IMR-90 (cell line): Measurements from ENCODE around the gene SLC44A2. TPM values are rescaled to one million over a fixed set of nuclear protein-coding genes. Genes with fewer than 3 reads are reported as not detected.

ENCODE experiments used
- ATAC-seq: fragments of 200-7000 bp; cut with Tn5 transposase; 2 replicates; pipeline ENCODE4 v1.9.1; 2020; ENCODE audit warnings: low read depth, mild to moderate bottlenecking, moderate library complexity
- BruUV-seq: library from RNA; stranded (reverse); fragments of 400-500 nt; replicated peaks from 2 replicates; lab custom pipeline; 2021; lab: Mats Ljungman, UMichigan
- CTCF ChIA-PET: fragments of 300-600 bp; formaldehyde crosslinking; extraction: SDS; loops from one replicate; lab custom pipeline; 2021; ENCODE audit warnings: antibody characterized with exemption; lab: Yijun Ruan, JAX
- POLR2A ChIA-PET: fragments of 300-600 bp; sonication (Branson Sonifier 250); formaldehyde crosslinking; loops from one replicate; lab custom pipeline; 2022; ENCODE audit warnings: antibody characterized with exemption; ENCODE audit not compliant: unreplicated experiment; lab: Charles Lee
- DNase-seq: peaks from one replicate; pipeline ENCODE4 v3.0.0; 2013
- H2AFZ ChIP-seq: replicated peaks from 2 replicates; pipeline ENCODE3; 2013; ENCODE audit warnings: low read length, mild to moderate bottlenecking; ENCODE audit not compliant: poor library complexity
- H2AK5ac ChIP-seq: 2 replicates; pipeline ENCODE4 v1.6.1; 2013; ENCODE audit warnings: low read depth, low read length, inconsistent platforms
- H2AK9ac ChIP-seq: replicated peaks from 2 replicates; pipeline ENCODE3; 2013; ENCODE audit warnings: mild to moderate bottlenecking, low read depth, low read length, moderate library complexity; ENCODE audit not compliant: poor library complexity
- H2BK120ac ChIP-seq: 2 replicates; pipeline ENCODE4 v1.6.1; 2013; ENCODE audit warnings: low read depth, low read length, inconsistent platforms
- H2BK15ac ChIP-seq: 3 replicates; pipeline ENCODE4 v1.6.1; 2013; ENCODE audit warnings: low read depth, low read length, inconsistent platforms
- H2BK20ac ChIP-seq: 2 replicates; pipeline ENCODE4 v1.6.1; 2013; ENCODE audit warnings: low read depth, mild to moderate bottlenecking, inconsistent platforms, low read length, moderate library complexity
- H2BK5ac ChIP-seq: 2 replicates; pipeline ENCODE4 v1.6.1; 2013; ENCODE audit warnings: mild to moderate bottlenecking, low read depth, low read length, inconsistent platforms; ENCODE audit not compliant: poor library complexity, severe bottlenecking
- H3K14ac ChIP-seq: replicated peaks from 2 replicates; pipeline ENCODE4 v1.6.1; 2013; ENCODE audit warnings: low read depth, low read length, inconsistent platforms
- H3K18ac ChIP-seq: 2 replicates; pipeline ENCODE4 v1.6.1; 2013; ENCODE audit warnings: low read depth, low read length, control low read depth
- H3K23ac ChIP-seq: 2 replicates; pipeline ENCODE4 v1.6.1; 2013; ENCODE audit warnings: low read depth, low read length, inconsistent platforms
- H3K27ac ChIP-seq: 2 replicates; pipeline ENCODE4 v1.5.1; 2013; ENCODE audit warnings: mild to moderate bottlenecking, control low read depth, low read length; ENCODE audit not compliant: insufficient read depth
- H3K27me3 ChIP-seq: 2 replicates; pipeline ENCODE4 v1.6.1; 2013; ENCODE audit warnings: low read length; ENCODE audit not compliant: control insufficient read depth, insufficient read depth
- H3K36me3 ChIP-seq: 2 replicates; pipeline ENCODE4 v1.6.1; 2013; ENCODE audit warnings: low read length, mixed read lengths; ENCODE audit not compliant: control insufficient read depth, insufficient read depth
- H3K4ac ChIP-seq: 2 replicates; pipeline ENCODE4 v1.6.1; 2013; ENCODE audit warnings: low read depth, low read length, inconsistent platforms
- H3K4me1 ChIP-seq: 2 replicates; pipeline ENCODE4 v1.6.1; 2013; ENCODE audit warnings: low read length, mixed read lengths; ENCODE audit not compliant: control insufficient read depth, insufficient read depth
- H3K4me2 ChIP-seq: 2 replicates; pipeline ENCODE4 v1.6.1; 2013; ENCODE audit warnings: low read depth, mild to moderate bottlenecking, control low read depth, low read length, moderate library complexity
- H3K4me3 ChIP-seq: 2 replicates; pipeline ENCODE4 v1.5.1; 2013; ENCODE audit warnings: low read depth, mild to moderate bottlenecking, control low read depth, low read length, moderate library complexity; ENCODE audit not compliant: insufficient read depth
- H3K56ac ChIP-seq: 2 replicates; pipeline ENCODE4 v1.6.1; 2013; ENCODE audit warnings: low read length, inconsistent platforms; ENCODE audit not compliant: insufficient read depth; ENCODE audit errors: extremely low read depth
- H3K79me1 ChIP-seq, 2 experiments: 2 replicates each; pipeline ENCODE4 v1.6.1; 2013; ENCODE audit warnings: low read length in 2 of 2, inconsistent platforms in 1 of 2, low read depth in 1 of 2
- H3K9ac ChIP-seq: 2 replicates; pipeline ENCODE4 v1.6.1; 2013; ENCODE audit warnings: low read depth, low read length, control low read depth
- H3K9me1 ChIP-seq: 2 replicates; pipeline ENCODE4 v1.6.1; 2013; ENCODE audit warnings: low read length, inconsistent platforms; ENCODE audit not compliant: insufficient read depth
- H3K9me3 ChIP-seq: 2 replicates; pipeline ENCODE4 v1.6.1; 2013; ENCODE audit warnings: low read length; ENCODE audit not compliant: control insufficient read depth, insufficient read depth
- H4K20me1 ChIP-seq: 2 replicates; pipeline ENCODE4 v1.6.1; 2013; ENCODE audit warnings: low read length, inconsistent platforms; ENCODE audit not compliant: insufficient read depth
- H4K5ac ChIP-seq: 2 replicates; pipeline ENCODE4 v1.6.1; 2013; ENCODE audit warnings: mild to moderate bottlenecking, low read depth, low read length, control low read depth
- H4K8ac ChIP-seq, 2 experiments: 2 replicates each; pipeline ENCODE4 v1.6.1; 2013; ENCODE audit warnings: low read depth in 2 of 2, low read length in 2 of 2, control low read depth in 1 of 2, inconsistent platforms in 1 of 2
- H4K91ac ChIP-seq: 2 replicates; pipeline ENCODE4 v1.6.1; 2013; ENCODE audit warnings: low read depth, low read length, inconsistent platforms; ENCODE audit not compliant: insufficient read depth
- MXI1 ChIP-seq: IDR thresholded peaks from 2 replicates; pipeline ENCODE4 v1.6.1; 2012; ENCODE audit warnings: low read depth, mild to moderate bottlenecking, low read length, moderate library complexity, borderline replicate concordance
- NFE2L2 ChIP-seq: fragments of 150-350 bp; IDR thresholded peaks from 2 replicates; pipeline ENCODE4 v1.6.1; 2016; ENCODE audit warnings: low read depth, mild to moderate bottlenecking, low read length
- RAD21 ChIP-seq: IDR thresholded peaks from 2 replicates; pipeline ENCODE4 v1.6.1; 2012; ENCODE audit warnings: low read length, improper control_type of control experiment
- RCOR1 ChIP-seq: IDR thresholded peaks from 2 replicates; pipeline ENCODE4 v1.6.1; 2012; ENCODE audit warnings: mild to moderate bottlenecking, low read length, improper control_type of control experiment; ENCODE audit not compliant: insufficient replicate concordance
- RFX5 ChIP-seq: IDR thresholded peaks from 2 replicates; pipeline ENCODE4 v1.8.0; 2012; ENCODE audit warnings: low read depth, mild to moderate bottlenecking, low read length, moderate library complexity
- WGBS, 2 experiments: methylation state at CpG; one replicate each; pipeline versions ENCODE4 v1.1.5 to v1.1.7; 2013; ENCODE audit warnings: missing lambda C conversion rate in 2 of 2; ENCODE audit not compliant: insufficient read length in 1 of 2; ENCODE audit errors: extremely low coverage in 2 of 2; 5-methylcytosine and 5-hydroxymethylcytosine counted together
- dilution Hi-C: fragments of 300-500 bp; cut with HindIII; formaldehyde crosslinking; loops from one replicate; pipeline ENCODE4 v1.14.3; 2018; ENCODE audit warnings: low sequenced_read_pairs; ENCODE audit not compliant: unreplicated experiment
- in situ Hi-C: fragments of 300-500 bp; cut with MboI; formaldehyde crosslinking; loops from 3 replicates; pipeline ENCODE4 v1.14.3; 2019; ENCODE audit warnings: low sequenced_read_pairs, inconsistent platforms, mixed read lengths
- intact Hi-C: fragments of 100-400 bp; cut with micrococcal nuclease; formaldehyde crosslinking; loops from 2 replicates; pipeline ENCODE4 v1.10.0; 2022
- polyA plus RNA-seq, 3 experiments: library from polyadenylated mRNA; depleted of rRNA; stranded (reverse); fragments of >200 nt; gene quantifications; 2 replicates each; pipeline ENCODE4 v1.2.3, GENCODE V29; 2012; ENCODE audit warnings: low replicate concordance in 1 of 3
- total RNA-seq: library from RNA; depleted of rRNA; stranded (reverse); fragments of >200 nt; gene quantifications from 2 replicates; pipeline ENCODE4 v1.2.3, GENCODE V29; 2012
- TF ChIP-seq, protein P1 (sequence below): fragments of 150-350 bp; IDR thresholded peaks from 2 replicates; pipeline ENCODE4 v1.6.1; 2016; ENCODE audit warnings: low read depth, mild to moderate bottlenecking, low read length, moderate library complexity, borderline replicate concordance
- TF ChIP-seq, protein P2 (sequence below): fragments of 150-350 bp; IDR thresholded peaks from 2 replicates; pipeline ENCODE4 v1.6.1; 2017; ENCODE audit warnings: mild to moderate bottlenecking, antibody characterized with exemption, low read length, low read depth
- TF ChIP-seq, protein P3 (sequence below): conservative IDR thresholded peaks from 2 replicates; pipeline ENCODE4 v1.5.1; 2012; ENCODE audit warnings: mild to moderate bottlenecking, low read depth, low read length, improper control_type of control experiment

Gene SLC44A2
- total and polyA plus RNA-seq, 2 of the 4 experiments (the other 2 are of a cell fraction): 28.5 to 62.9 TPM

DNA sequence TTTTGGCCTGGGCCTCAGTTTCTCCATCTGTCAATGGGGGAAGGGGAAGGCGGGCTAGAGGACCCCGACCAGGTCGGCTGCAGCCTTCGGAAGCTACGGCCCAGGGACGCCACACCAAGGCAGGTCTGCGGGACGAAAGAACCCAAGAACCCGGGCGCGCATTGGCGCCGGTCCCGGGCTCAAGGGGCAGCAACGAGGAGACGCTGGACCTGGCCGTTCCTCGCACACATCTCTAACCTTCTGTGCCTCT is 28.1 kb downstream of the SLC44A2 start:
- peak; percentile 3 for ATAC-seq
- Histone ChIP-seq H2BK20ac (no peak overlapping the region), H2AK5ac (peak overlapping the region; percentile 89), H2BK120ac (peak overlapping the region; percentile 24; the same call in 1 of the 2 replicates), H3K14ac (peak overlapping the region; percentile 97), H2AK9ac (peak overlapping the region; percentile 99), H2AFZ (peak overlapping the region; percentile 97), H4K8ac (peak overlapping the region; percentile 35 to 97), H3K18ac (peak overlapping the region; percentile 24; the same call in 1 of the 2 replicates), H3K56ac (peak overlapping the region; percentile 91), H3K36me3 (peaks cover 2% of the 10 kb centered on the region), H2BK15ac (no peak overlapping the region), H3K9ac (peak overlapping the region; percentile 80), H3K9me3 (no peaks in the 10 kb centered on the region), H3K4ac (peak overlapping the region; percentile 96), H2BK5ac (peak overlapping the region; percentile 87), H4K91ac (peak overlapping the region; percentile 85), H4K5ac (peak overlapping the region; percentile 72), H3K27ac (peak overlapping the region; percentile 81), H3K4me2 (peak overlapping the region; percentile 92), H3K4me1 (0 out of 2 replicates have a peak, but pooled peaks cover 2% of the 10 kb centered on the region), H3K23ac (peak overlapping the region; percentile 86), H3K79me1 (peaks cover 8 to 37% of the 10 kb centered on the region in 2 experiments; a peak in 3 of 4 replicates), H3K27me3 (no peaks in the 10 kb centered on the region), H3K9me1 (0 out of 2 replicates have a peak, but pooled peaks cover 3% of the 10 kb centered on the region), H4K20me1 (peaks cover 38% of the 10 kb centered on the region), H3K4me3 (peak overlapping the region; percentile 58)
- BruUV-seq: TSS peak; percentile 95
- in situ Hi-C loops (no loop called here), intact Hi-C loops (no loop called here), dilution Hi-C loops (no loop called here)
- TF ChIP-seq RAD21 (no peak), NFE2L2 (no peak), RFX5 (no peak), RCOR1 (no peak), MXI1 (no peak)
- TF ChIP-seq, protein P1, sequence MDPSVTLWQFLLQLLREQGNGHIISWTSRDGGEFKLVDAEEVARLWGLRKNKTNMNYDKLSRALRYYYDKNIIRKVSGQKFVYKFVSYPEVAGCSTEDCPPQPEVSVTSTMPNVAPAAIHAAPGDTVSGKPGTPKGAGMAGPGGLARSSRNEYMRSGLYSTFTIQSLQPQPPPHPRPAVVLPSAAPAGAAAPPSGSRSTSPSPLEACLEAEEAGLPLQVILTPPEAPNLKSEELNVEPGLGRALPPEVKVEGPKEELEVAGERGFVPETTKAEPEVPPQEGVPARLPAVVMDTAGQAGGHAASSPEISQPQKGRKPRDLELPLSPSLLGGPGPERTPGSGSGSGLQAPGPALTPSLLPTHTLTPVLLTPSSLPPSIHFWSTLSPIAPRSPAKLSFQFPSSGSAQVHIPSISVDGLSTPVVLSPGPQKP: no peak
- TF ChIP-seq, protein P2, sequence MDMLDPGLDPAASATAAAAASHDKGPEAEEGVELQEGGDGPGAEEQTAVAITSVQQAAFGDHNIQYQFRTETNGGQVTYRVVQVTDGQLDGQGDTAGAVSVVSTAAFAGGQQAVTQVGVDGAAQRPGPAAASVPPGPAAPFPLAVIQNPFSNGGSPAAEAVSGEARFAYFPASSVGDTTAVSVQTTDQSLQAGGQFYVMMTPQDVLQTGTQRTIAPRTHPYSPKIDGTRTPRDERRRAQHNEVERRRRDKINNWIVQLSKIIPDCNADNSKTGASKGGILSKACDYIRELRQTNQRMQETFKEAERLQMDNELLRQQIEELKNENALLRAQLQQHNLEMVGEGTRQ: no peak
- TF ChIP-seq, protein P3, sequence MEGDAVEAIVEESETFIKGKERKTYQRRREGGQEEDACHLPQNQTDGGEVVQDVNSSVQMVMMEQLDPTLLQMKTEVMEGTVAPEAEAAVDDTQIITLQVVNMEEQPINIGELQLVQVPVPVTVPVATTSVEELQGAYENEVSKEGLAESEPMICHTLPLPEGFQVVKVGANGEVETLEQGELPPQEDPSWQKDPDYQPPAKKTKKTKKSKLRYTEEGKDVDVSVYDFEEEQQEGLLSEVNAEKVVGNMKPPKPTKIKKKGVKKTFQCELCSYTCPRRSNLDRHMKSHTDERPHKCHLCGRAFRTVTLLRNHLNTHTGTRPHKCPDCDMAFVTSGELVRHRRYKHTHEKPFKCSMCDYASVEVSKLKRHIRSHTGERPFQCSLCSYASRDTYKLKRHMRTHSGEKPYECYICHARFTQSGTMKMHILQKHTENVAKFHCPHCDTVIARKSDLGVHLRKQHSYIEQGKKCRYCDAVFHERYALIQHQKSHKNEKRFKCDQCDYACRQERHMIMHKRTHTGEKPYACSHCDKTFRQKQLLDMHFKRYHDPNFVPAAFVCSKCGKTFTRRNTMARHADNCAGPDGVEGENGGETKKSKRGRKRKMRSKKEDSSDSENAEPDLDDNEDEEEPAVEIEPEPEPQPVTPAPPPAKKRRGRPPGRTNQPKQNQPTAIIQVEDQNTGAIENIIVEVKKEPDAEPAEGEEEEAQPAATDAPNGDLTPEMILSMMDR: no peak
- 0% methylated on average over 7 of the region's 18 CpGs; no CpG with 5 or more reads in 1 of the 2 experiments for WGBS, 2 experiments
- ChIA-PET CTCF (no interaction called here), POLR2A (no interaction called here)
- DNase-seq: no peak
